Inflammatory macrophage treated with lipopolysaccharide for 4 hours (primary cell): ENCODE data around the gene LSG1.

ENCODE experiments used
- DNase-seq: peaks from one replicate; pipeline ENCODE4 v3.0.0-alpha.2; 2020

LSG1 gene

DNA sequence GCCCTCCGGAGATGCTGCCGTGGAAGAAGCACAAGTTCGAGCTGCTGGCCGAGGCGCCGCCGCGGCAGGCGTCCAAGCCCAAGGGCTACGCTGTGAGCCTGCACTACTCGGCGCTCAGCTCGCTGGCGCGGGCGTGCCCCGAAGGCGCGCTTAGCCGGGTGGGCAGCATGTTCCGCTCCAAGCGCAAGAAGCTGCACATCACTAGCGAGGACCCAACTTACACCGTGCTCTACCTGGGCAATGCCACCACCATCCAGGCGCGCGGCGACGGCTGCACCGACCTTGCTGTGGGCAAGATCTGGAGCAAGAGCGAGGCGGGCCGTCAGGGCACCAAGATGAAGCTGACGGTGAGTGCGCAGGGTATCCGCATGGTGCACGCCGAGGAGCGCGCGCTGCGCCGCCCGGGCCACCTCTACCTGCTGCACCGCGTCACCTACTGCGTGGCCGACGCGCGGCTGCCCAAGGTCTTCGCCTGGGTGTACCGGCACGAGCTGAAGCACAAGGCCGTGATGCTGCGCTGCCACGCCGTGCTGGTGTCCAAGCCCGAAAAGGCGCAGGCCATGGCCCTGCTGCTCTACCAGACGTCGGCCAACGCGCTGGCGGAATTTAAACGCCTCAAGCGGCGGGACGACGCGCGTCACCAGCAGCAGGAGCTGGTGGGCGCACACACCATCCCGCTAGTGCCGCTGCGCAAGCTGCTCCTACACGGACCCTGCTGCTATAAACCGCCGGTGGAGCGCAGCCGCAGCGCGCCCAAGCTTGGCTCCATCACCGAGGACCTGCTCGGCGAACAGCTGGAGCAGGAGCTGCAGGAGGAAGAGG is 15.0 kb upstream of the LSG1 start:
- DNase-seq, result peak; percentile 23

DNA sequence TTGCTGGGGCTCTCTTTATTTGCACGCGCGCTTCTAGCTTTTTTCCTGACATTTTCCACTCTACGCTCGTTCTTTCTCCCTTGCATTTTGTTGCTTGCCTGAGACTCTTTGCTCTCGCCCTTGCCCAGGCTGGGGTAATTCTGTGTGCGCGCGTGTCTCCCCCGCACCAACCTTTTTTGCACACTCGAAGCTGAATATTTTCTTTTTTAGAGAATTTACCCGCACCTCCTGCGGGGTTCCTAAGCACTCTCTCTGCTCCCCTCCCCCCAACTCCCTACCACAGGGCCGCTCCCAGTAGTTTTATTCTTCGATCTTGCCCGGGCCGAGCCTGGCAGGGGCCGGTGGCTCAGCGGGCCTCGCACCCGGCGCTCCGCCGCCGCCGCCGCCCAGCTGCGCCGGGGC is 14.4 kb upstream of the LSG1 start:
- no peak for DNase-seq

DNA sequence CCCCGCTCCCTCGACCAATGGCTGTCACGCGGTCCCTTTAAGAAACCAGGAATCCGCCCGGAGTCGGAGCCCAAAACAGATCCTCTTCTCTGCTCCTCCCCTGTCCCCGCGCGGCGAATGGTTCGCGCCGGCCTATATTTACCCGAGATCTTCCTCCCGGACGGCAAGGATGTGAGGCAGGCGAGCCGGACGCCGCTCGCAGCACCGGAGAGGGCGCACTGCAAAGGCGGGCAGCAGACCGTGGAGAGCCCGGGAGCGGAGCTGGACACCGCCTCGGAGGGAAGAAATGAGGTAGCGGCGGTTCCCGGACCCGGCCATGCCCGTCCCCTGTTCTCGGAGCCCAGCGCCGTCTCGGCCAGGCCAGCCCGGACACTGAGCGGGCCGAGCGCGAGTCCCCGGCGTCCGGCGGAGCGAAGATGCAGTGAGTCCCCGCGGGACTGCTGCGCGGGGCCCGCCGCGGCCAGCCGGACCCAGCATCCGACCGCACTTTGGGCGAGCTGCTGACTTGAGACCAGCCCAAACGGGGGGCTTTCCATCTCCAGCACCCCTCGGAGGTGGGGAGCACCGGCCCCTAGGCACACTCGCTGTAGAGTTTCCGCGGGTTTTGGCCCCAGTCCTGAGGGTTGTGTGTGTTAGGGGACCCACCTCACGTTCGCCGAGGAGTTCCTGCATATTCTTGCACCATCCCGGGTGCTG is 13.9 kb upstream of the LSG1 start, which contains the start of gene FAM43A:
Gene FAM43A, plus strand, starts transcription at position 166 of the 696 bp plus-strand sequence. CDS start 944 bp downstream, outside the sequence.
- peak; percentile 90 for DNase-seq

DNA sequence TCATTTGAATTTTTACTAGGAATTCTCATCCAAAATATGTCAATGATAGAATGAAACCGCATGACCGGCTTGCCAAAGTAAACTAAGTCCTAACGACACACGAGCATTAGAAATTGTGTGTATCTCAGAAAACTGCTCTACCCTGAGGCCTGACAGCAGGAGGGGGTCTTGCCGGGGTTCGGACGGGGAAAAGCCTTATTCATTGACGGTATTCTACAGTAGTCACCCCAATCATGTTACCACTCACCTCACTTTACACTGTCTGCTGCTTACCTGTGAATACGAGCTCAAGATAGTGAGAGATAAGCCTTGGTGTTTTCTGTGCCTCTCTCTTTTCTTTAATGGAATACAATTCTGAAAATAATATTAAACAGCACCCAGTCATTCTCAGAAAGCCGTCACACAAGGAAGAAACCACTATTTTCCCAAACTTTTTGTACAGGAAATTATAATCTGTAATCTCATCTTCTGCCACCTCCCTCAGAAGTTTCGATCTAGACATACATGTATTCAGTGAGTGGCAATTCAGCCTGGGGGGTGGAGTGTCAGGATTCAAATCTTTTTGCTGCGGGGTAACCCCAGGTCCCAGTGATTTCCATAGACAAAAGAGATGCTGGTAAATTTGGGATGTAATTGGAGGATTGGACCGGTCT is 13.2 kb upstream of the LSG1 start:
- no peak for DNase-seq

DNA sequence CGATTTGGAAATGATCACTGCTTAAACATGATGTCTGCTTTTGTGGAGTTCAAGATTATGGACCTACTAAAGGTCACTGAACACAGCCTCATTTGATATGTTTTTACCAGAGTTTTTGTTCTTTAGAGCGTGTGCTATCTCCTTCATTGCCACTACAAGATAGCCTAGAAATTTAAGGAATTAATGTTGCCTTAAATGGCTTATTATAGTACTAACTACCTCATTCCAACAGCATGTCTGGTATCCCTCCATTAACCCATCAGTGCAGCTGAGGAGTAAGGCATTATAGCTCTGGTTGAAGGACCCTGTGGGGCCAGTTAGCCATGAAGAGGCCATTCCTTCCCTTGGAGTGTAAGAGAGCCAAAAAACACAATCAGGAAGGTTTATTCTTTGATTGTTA is 11.4 kb upstream of the LSG1 start:
- DNase-seq, result no peak

DNA sequence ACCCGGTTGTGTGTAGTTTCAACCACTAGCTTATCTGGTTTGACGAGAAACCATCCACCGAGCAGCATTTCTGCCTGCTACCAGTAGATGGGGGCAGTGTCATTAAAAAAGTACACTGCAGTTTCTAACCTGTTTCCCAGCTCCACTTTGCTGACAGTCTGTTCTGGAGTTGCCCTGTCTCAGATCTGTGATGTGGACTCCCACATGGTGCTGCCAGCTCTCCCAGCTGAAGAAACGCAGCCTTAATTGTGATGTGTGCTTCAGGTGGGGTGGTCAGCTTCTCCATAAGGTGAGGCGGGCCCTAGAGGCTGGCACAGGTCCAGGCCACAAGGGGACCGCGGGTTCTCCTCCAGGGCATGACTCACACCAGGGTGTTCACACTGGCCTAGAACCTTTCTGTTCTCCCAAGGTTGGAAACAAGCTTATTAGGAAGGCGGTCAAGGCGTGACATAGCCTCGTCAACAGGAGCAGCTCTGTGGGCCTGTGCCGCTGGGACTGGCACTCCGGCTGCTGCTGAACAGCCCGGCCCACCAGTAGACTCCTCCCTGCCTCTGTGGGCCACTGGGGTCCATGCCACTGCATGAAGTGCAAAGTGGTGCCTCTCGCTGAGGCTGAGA is 10.8 kb upstream of the LSG1 start:
- peak; percentile 63 for DNase-seq

DNA sequence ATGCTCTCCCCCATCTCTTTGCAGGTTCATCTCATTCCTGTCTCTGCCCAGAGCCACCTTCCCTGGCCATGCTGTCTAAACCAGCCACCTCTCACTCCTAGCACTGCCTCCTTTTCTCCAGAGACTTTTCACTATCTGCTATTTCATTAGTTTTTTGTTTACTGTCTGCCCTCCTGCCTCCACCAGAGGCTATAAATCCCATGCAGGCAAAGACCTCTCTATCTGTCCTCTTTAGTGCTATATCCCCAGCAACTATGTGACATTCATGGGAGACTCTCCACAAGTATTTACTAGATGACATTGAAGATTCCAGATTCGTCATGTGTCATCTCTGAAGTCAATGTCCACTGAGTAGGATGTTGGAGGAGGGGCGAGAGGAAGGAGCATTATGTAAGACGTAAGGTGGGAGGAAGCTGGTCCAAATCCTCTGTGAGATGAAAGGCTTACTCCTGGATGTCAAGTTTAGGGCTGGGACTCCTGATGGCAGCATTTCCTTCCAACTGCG is 10.2 kb upstream of the LSG1 start:
- DNase-seq, result no peak

DNA sequence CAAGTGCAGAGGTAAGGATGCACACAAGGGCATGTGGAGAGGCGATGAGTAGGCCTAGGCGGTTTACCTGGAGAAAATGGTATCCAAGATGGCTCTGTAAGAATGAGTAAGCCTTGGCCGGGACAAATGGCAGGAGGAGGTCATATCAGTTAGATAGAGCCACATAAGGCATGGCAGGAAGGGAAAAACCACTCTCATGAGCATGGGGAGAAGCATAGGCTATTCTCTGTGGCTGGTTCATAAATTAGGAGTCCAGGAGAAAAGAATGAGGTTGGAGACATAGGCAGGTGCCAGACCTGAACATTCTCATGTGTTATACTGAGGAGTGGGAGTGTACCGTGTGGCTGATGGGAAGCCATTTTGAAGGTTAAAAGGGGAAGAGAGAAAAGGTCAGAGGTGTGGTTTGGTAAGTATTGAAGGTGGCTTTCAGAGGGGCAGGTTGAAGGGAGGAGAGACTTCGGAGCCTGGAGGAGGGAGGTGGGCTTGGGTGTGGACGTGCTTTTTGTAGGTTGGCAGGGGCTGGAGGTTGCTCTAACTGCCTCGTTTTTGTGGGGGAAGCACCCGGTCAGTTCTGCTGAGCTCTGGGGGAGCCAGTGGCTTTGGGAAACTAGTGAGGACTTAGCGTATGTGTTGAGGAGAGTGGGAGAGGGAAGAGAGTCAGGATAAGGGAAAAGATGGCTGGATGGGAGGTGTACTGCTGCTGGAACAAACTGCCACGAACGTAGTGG is 9.1 kb upstream of the LSG1 start:
- no peak for DNase-seq

DNA sequence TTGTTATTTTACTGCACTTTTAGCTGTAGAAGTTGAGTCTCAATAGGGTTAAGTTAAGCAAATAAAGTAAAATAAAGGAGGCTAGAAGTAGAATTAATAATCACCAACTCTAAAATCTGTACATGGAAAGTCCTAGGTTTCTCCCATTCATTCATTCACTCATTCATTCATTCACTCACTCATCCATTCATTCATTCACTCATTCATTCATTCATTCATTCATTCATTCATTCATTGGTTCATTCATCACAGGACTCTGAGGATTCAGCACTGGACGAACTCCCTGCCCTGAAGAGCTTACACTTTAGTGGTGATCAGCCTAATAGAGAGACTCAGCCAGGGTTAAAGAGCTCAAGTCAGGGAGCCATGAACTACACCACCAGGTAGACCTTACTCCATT is 4.5 kb upstream of the LSG1 start:
- no peak for DNase-seq

DNA sequence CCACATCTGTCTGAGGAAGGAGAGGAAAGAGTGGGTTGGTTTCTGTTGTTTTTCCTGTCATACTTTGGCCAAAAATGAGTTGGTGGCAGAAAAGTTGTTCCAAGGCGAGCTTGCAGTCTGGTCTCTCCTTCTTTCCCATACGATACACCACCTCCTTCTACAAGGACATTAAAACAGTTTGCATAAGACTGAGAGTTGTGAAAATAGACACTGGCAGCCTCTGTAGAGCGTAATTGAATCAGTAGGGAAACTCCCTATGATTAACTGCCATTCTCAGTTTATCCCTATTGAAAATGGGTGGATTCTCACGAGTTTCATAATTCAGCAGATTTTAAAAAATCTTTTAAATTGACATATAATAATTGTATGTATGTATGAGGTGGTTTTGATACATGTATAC is 3.7 kb upstream of the LSG1 start:
- peak; percentile 65 for DNase-seq

DNA sequence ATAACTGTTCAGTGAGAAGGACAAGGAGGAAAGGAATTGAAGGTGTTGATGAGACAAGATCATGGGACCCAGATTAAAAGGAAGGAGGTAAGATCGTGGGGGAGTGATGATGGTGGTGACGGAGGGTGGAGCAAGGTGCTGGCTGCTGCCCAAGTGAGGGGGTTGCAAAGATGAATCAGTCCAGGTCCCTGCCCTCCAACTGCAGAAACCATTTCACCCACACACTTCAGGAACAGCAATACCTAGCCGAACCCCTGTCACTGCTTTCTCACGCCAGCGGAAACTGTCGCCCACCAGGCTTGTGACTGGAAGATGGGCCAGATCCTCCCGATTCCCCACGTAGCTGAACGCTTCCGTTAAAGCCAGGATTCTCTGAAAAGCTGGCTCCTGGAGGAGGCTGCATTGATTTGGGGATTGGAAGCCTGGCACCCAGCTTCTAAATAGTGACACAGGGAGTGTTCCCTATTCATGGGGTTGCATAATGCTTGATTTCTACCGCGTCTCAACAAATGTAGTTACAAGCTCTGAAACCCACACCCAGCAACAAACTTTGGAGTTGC is 3.2 kb upstream of the LSG1 start:
- DNase-seq, result peak; percentile 49

DNA sequence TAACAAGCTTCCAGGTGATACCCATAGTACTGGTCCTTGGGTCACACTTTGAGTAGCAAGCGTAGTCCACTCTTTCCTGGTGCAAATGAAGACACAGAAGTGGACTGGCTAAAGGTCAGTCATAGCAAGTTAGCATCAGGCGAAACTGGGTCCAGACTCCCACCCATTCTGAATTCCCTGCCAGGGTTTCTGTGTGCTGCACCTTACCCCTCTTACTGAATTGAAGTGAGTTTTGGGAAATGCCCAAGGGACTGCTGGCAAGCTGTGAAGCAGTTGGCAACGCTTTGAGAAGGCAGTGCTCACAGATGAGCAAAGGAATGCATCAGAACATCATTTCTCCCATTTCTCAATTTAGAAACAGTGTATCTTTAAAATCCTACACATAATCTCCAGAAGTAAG is 1.8 kb upstream of the LSG1 start:
- DNase-seq, result no peak

DNA sequence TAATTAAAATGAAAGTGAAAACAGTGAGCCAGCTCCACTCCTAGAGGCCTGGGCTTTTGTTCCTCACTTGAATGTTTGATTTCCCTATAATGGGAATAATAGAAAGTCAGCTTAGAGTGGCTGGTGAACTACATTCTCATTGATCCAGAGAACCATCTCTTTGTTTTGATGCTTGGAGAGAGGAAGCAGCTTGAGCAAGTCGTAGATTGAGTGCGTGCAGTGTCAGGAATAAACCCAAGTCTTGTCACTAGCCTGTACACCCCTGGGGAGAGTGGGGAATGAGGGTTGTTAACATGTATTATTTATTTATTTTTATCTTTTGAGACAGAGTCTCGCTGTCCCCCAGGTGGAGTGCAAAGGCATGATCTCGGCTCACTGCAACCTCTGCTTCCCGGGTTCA is 885 bp upstream of the LSG1 start:
- peak; percentile 29 for DNase-seq

DNA sequence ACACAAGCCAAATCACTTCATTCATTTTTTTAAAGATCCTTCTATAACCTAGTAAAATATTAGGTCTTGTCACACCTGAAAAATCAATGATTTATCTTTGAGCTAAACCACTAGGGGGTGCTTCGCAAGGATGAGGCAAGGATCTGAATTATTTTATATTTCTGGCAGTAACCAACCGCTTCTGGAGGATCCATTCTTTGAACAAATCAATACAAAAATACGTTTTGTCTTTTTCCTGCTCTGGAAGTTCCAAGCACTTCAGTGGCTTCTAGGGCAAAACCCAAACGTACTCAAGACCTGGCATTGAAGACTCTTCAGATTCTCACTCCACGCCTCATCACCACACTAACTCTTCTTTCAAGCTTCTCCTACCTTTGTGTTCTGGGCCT is 486 bp downstream of the LSG1 start:
- DNase-seq, result peak; percentile 40

DNA sequence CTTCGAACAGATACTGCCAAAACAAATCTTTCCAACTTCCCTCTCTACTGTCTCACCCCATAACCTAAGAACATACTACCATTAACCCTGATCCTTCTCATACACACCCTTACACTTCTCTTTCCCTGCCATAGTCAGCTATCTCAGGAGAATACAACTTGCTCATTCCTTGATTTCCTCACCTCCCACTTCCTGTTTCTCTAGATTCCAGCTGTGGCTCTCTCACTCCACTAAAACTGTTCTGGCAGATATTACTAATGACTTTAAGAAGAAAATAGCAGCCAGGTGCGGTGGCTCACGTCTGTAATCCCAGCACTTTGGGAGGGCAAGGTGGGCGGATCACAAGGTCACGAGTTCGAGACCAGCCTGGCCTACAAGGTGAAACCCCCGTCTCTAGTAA is 4.6 kb downstream of the LSG1 start:
- DNase-seq, result no peak

DNA sequence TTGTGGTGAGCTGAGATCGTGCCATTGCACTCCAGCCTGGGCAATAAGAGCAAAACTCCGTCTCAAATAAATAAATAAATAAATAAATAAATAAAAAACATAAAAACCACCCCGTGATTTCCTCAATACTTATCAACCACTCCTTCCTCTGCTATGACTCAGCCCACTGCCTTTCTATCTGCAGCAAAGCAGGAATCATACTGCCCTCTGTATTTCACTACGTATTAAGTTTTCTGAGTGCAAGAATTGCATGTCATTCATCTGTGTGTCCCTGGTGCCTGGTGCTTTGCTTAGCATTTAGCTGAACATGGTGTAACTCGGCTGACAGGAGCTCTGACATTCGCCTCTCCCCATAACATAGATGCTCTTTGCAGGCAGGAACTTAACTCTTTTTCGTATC is 7.1 kb downstream of the LSG1 start:
- DNase-seq, result no peak

DNA sequence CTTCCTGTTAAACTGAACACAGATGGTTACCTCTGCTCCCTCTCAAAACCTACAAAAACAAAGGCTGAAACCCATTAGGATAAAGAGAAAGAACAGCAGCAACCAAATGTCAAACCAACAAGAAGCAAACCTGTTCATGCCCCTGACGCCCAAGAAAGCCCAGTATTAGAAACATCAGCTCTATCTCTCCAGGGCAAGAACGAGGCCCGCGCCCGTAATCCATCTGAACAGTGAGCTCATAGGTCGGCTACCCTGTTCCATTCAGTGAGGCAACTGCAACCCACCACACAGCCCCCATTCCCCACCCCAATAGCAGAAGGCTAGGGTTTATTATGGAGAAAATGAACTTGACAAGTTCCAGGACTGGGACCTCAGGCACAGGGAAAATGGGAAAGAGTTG is 10.0 kb downstream of the LSG1 start:
- no peak for DNase-seq

DNA sequence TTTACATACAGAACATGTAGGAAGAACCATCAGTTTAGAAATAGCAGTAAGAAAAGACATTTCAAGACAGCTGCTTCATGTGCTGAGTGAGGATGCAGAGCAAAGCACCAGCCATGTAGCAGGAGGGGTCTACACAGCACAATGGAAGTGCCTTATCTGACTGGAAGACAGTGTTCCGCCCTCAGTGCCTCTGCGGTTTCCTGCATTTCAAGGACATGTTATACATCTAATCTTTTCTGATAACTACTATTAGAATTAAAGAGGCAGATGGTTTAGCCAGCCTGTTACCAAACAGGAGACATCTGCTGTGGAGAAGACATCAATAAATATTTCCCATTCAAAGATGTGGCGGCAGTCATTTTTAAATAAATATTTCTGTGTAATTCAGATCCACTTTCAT is 10.6 kb downstream of the LSG1 start:
- DNase-seq, result no peak

DNA sequence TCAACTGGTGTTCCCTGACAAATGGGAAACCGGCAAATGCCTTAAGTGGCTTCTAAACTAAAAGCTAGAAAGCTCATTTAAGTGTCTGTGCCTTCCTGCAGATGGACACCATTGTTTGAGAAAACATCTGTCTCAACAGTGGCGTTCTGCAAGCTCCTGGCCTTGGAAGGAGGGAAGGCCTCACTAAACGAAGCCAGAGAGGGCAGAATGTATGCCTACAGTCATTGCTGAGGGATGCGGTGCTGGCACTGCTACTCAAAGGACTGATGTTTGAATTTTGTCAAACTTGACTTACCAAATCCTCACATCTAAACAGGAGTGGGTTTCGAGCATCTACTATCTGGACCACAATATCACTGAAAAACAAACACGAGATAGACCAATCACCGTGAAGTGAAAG is 12.2 kb downstream of the LSG1 start:
- DNase-seq, result no peak

DNA sequence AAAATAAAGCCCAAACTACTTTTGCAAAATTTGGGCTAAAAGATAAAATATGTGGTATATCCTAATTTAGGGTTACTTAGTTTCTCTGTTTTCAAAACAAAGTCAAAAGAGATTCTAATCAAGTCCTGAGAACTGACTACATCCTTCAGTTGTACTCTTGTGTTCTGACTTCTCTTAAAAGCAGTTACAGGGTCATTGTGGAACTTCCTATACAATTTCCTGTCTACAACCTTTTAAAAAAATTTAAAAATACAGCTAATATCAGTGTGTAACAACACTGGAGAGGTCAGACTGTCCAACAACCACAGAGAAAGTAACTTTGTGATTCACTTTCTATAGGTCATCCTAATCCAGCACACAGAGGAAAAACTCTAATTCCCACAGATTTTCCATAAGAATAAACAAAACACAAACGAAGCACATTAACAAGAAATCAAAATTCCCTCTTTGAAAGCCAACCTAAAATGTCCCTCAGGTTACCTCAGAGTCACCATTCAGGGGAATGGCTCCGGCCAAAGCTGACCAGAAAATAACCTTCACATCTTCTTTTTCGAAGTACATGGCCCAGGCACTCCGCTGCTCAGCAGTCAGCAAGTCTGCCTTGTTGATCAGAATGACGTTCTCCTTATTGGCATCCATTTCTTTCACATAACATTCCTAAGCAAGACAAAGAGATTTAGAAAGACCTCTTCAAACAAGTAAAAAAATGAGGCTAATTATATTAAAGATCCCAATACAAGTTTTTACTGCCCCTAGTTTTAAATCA is 13.3 kb downstream of the LSG1 start:
- DNase-seq, result no peak

DNA sequence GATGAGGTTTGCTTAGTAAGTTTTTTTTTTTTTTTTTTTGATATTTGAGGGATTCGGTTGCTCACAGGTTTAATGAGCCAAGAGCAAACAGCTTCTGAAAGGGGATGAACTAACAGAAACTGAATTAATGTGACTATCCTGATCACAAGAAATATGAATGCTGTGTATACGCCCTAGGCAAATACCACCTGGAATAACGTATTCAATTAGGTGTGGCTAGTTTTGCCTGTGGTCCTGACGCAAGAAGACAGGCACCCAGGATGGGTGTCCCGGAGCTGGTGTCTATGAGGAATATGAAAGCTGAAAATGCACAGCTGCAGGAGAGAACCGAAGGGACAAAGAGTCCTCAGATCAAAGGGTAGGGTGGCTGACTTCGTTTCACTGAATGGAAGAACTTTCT is 14.6 kb downstream of the LSG1 start:
- no peak for DNase-seq

DNA sequence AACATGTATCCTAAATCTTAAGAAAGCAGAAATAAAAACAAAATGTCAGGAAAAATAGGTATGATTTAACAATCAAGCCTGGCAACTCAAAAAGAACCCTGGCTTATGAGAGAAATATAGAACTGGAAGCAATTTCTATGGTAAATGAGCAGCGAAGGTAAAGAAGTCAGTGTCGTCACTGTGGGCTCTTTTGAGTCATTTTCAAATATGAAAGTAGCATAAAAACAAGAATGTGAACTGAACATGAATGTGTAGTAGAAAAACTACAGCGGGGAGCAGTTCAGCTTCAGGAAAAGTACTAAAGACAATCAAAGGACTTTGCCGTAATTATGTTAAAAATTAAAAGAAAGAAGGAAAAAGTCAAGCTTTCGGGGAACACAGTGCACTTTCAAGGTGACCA is 17.5 kb downstream of the LSG1 start:
- no peak for DNase-seq
